Skeletal muscle satellite cell (primary cell): ENCODE results near the gene RAI14.

Experiments used
- H3K27me3 ChIP-seq: 2 replicates; pipeline ENCODE4 v1.7.0; 2013; ENCODE audit warnings: low read length; ENCODE audit not compliant: control insufficient read depth, insufficient read depth
- H3K36me3 ChIP-seq: 2 replicates; pipeline ENCODE4 v1.7.0; 2013; ENCODE audit warnings: mild to moderate bottlenecking, control low read depth, low read length; ENCODE audit not compliant: insufficient read depth
- H3K4me1 ChIP-seq: 2 replicates; pipeline ENCODE4 v1.7.0; 2013; ENCODE audit warnings: low read length; ENCODE audit not compliant: control insufficient read depth, insufficient read depth
- H3K4me2 ChIP-seq: 2 replicates; pipeline ENCODE4 v1.7.0; 2013; ENCODE audit warnings: mild to moderate bottlenecking, low read length
- H3K4me3 ChIP-seq: 2 replicates; pipeline ENCODE4 v1.7.0; 2013; ENCODE audit warnings: low read length
- H3K9ac ChIP-seq: 2 replicates; pipeline ENCODE4 v1.7.0; 2013; ENCODE audit warnings: mild to moderate bottlenecking, low read depth, low read length, moderate library complexity
- H3K9me3 ChIP-seq: replicated peaks from 2 replicates; pipeline ENCODE4 v1.7.0; 2013; ENCODE audit warnings: mild to moderate bottlenecking, control low read depth, low read length

Gene RAI14

GRCh38 chr5:34707451-34708107 is 51.5 kb downstream of the RAI14 start:
- Histone ChIP-seq H3K27me3 (no peaks in the 10 kb centered on the region), H3K4me1 (peaks cover 49% of the 10 kb centered on the region), H3K9ac (peak overlapping the region; percentile 71), H3K4me2 (no peak overlapping the region), H3K36me3 (peaks cover 14% of the 10 kb centered on the region), H3K9me3 (no peaks in the 10 kb centered on the region), H3K4me3 (no peak overlapping the region)

- peaks cover 49% of the 10 kb centered on the region for H3K4me1 ChIP-seq
- peaks cover 21% of the 10 kb centered on the region for H3K36me3 ChIP-seq
- peak overlapping the region; percentile 86 for H3K9ac ChIP-seq
- no peak overlapping the region for H3K4me2 ChIP-seq
- no peaks in the 10 kb centered on the region for H3K9me3 ChIP-seq
- no peaks in the 10 kb centered on the region for H3K27me3 ChIP-seq
- no peak overlapping the region for H3K4me3 ChIP-seq
These were observed 52.6 kb downstream of the RAI14 start for GRCh38 chr5:34708777-34709176.

GRCh38 chr5:34709861-34710673 is 53.9 kb downstream of the RAI14 start:
- peaks cover 24% of the 10 kb centered on the region for H3K36me3 ChIP-seq
- no peaks in the 10 kb centered on the region for H3K27me3 ChIP-seq
- peak overlapping the region; percentile 70 for H3K4me2 ChIP-seq
- peaks cover 57% of the 10 kb centered on the region for H3K4me1 ChIP-seq
- H3K9me3 ChIP-seq: no peaks in the 10 kb centered on the region
- H3K9ac ChIP-seq: peak overlapping the region; percentile 86
- peak overlapping the region; percentile 27 for H3K4me3 ChIP-seq

GRCh38 chr5:34712565-34712964 is 56.4 kb downstream of the RAI14 start:
- Histone ChIP-seq H3K36me3 (peaks cover 24% of the 10 kb centered on the region), H3K4me3 (no peak overlapping the region), H3K4me1 (peaks cover 62% of the 10 kb centered on the region), H3K9ac (no peak overlapping the region), H3K4me2 (no peak overlapping the region), H3K9me3 (no peaks in the 10 kb centered on the region), H3K27me3 (no peaks in the 10 kb centered on the region)

GRCh38 chr5:34715711-34716110 is 59.6 kb downstream of the RAI14 start:
- Histone ChIP-seq H3K4me3 (no peak overlapping the region), H3K4me2 (peak overlapping the region; percentile 28), H3K9ac (peak overlapping the region; percentile 83), H3K9me3 (no peaks in the 10 kb centered on the region), H3K4me1 (peaks cover 58% of the 10 kb centered on the region), H3K36me3 (peaks cover 34% of the 10 kb centered on the region), H3K27me3 (no peaks in the 10 kb centered on the region)

GRCh38 chr5:34716986-34717385 is 60.9 kb downstream of the RAI14 start:
- Histone ChIP-seq H3K36me3 (peaks cover 32% of the 10 kb centered on the region), H3K27me3 (no peaks in the 10 kb centered on the region), H3K4me2 (peak overlapping the region; percentile 73), H3K9ac (peak overlapping the region; percentile 83), H3K4me3 (peak overlapping the region; percentile 33), H3K4me1 (peaks cover 54% of the 10 kb centered on the region), H3K9me3 (no peaks in the 10 kb centered on the region)

GRCh38 chr5:34717426-34718327 is 61.5 kb downstream of the RAI14 start:
- Histone ChIP-seq H3K4me3 (peak overlapping the region; percentile 33), H3K27me3 (no peaks in the 10 kb centered on the region), H3K4me2 (peak overlapping the region; percentile 73), H3K36me3 (peaks cover 25% of the 10 kb centered on the region), H3K9me3 (no peaks in the 10 kb centered on the region), H3K4me1 (peaks cover 54% of the 10 kb centered on the region), H3K9ac (peak overlapping the region; percentile 83)

GRCh38 chr5:34718516-34718915 is 62.4 kb downstream of the RAI14 start:
- Histone ChIP-seq H3K27me3 (no peaks in the 10 kb centered on the region), H3K36me3 (peaks cover 19% of the 10 kb centered on the region), H3K4me2 (peak overlapping the region; percentile 73), H3K9ac (peak overlapping the region; percentile 83), H3K4me1 (peaks cover 54% of the 10 kb centered on the region), H3K4me3 (peak overlapping the region; percentile 4), H3K9me3 (no peaks in the 10 kb centered on the region)

GRCh38 chr5:34719029-34719428 is 62.9 kb downstream of the RAI14 start:
- peak overlapping the region; percentile 83 for H3K9ac ChIP-seq
- H3K4me1 ChIP-seq: peaks cover 54% of the 10 kb centered on the region
- H3K4me2 ChIP-seq: no peak overlapping the region

GRCh38 chr5:34721327-34721726 is 65.2 kb downstream of the RAI14 start:
- Histone ChIP-seq H3K4me2 (no peak overlapping the region), H3K27me3 (no peaks in the 10 kb centered on the region), H3K4me3 (no peak overlapping the region), H3K36me3 (peaks cover 21% of the 10 kb centered on the region), H3K9ac (no peak overlapping the region), H3K4me1 (peaks cover 35% of the 10 kb centered on the region), H3K9me3 (no peaks in the 10 kb centered on the region)

More at GRCh38 chr5:34719029-34719428, 62.9 kb downstream of the RAI14 start:
- Histone ChIP-seq H3K36me3 (peaks cover 19% of the 10 kb centered on the region), H3K4me3 (no peak overlapping the region), H3K9me3 (no peaks in the 10 kb centered on the region), H3K27me3 (no peaks in the 10 kb centered on the region)

- Histone ChIP-seq H3K4me2 (no peak overlapping the region), H3K9ac (no peak overlapping the region), H3K4me3 (no peak overlapping the region), H3K9me3 (no peaks in the 10 kb centered on the region), H3K4me1 (peaks cover 26% of the 10 kb centered on the region), H3K36me3 (peaks cover 26% of the 10 kb centered on the region), H3K27me3 (no peaks in the 10 kb centered on the region)
These were observed 66.1 kb downstream of the RAI14 start for GRCh38 chr5:34722183-34722582.
